Calu3 (cell line): Measurements from ENCODE around the gene CENPX. TPM values are rescaled to one million over a fixed set of nuclear protein-coding genes. Genes with fewer than 3 reads are reported as not detected.

Experiments
- BruUV-seq: library from RNA; stranded (reverse); fragments of 400-500 nt; replicated peaks from 2 replicates; lab custom pipeline; 2021; lab: Mats Ljungman, UMichigan
- CTCF ChIA-PET: fragments of 300-600 bp; sonication (Branson Sonifier 250); formaldehyde crosslinking; loops from one replicate; lab custom pipeline; 2022; ENCODE audit warnings: antibody characterized with exemption; lab: Charles Lee
- DNase-seq: peaks from one replicate; pipeline ENCODE4 v3.0.0; 2022
- H3K27ac Mint-ChIP-seq: one replicate; pipeline ENCODE4 v1.8.0; 2022; ENCODE audit warnings: mixed read lengths; ENCODE audit not compliant: unreplicated experiment
- H3K27me3 Mint-ChIP-seq: one replicate; pipeline ENCODE4 v1.8.0; 2022; ENCODE audit warnings: mixed read lengths; ENCODE audit not compliant: unreplicated experiment
- H3K36me3 Mint-ChIP-seq: one replicate; pipeline ENCODE4 v1.8.0; 2022; ENCODE audit warnings: mild to moderate bottlenecking, moderate library complexity, mixed read lengths; ENCODE audit not compliant: insufficient read depth, unreplicated experiment
- H3K4me1 Mint-ChIP-seq: one replicate; pipeline ENCODE4 v1.8.0; 2022; ENCODE audit warnings: mild to moderate bottlenecking, low read depth, mixed read lengths; ENCODE audit not compliant: unreplicated experiment
- H3K4me3 Mint-ChIP-seq: one replicate; pipeline ENCODE4 v1.8.0; 2022; ENCODE audit warnings: mild to moderate bottlenecking, low read depth, moderate library complexity, mixed read lengths; ENCODE audit not compliant: unreplicated experiment
- H3K9me3 Mint-ChIP-seq: one replicate; pipeline ENCODE4 v1.8.0; 2022; ENCODE audit warnings: low read depth, mixed read lengths; ENCODE audit not compliant: unreplicated experiment
- CTCF ChIP-seq: fragments of 200-600 bp; IDR thresholded peaks from one replicate; pipeline ENCODE4 v1.8.0; 2022; ENCODE audit warnings: antibody characterized with exemption; ENCODE audit not compliant: unreplicated experiment
- intact Hi-C: fragments of 100-400 bp; cut with micrococcal nuclease; formaldehyde crosslinking; loops from one replicate; pipeline ENCODE4 v1.10.0; 2022; ENCODE audit not compliant: unreplicated experiment
- total RNA-seq: library from RNA; stranded (reverse); gene quantifications from 2 replicates; pipeline ENCODE4 v1.2.3, GENCODE V29; 2022

The CENPX gene
- total RNA-seq, 1 experiment from 2014 or later: 86.9 TPM

GRCh38 chr17:82028966-82029365, 6.3 kb upstream of the CENPX start:
- Mint-ChIP-seq H3K36me3 (peaks cover 29% of the 10 kb centered on the region), H3K9me3 (no peaks in the 10 kb centered on the region), H3K27ac (no peak overlapping the region), H3K4me3 (no peak overlapping the region), H3K27me3 (no peaks in the 10 kb centered on the region), H3K4me1 (no peaks in the 10 kb centered on the region)
- TF ChIP-seq CTCF: no peak
- BruUV-seq: no TSS peak
- CTCF ChIA-PET: no interaction called here
- DNase-seq: no peak
- intact Hi-C loops: no loop called here

GRCh38 chr17:82028246-82028645, 5.6 kb upstream of the CENPX start:
- H3K27ac Mint-ChIP-seq: no peak overlapping the region
- intact Hi-C loops: no loop called here
- H3K4me1 Mint-ChIP-seq: no peaks in the 10 kb centered on the region
- CTCF ChIA-PET: no interaction called here
- no TSS peak for BruUV-seq
- no peak for TF ChIP-seq CTCF
- H3K27me3 Mint-ChIP-seq: no peaks in the 10 kb centered on the region
- DNase-seq: no peak
- no peaks in the 10 kb centered on the region for H3K9me3 Mint-ChIP-seq
- no peak overlapping the region for H3K4me3 Mint-ChIP-seq
- peaks cover 36% of the 10 kb centered on the region for H3K36me3 Mint-ChIP-seq

GRCh38 chr17:82025401-82026107, 2.9 kb upstream of the CENPX start:
- Mint-ChIP-seq H3K9me3 (no peaks in the 10 kb centered on the region), H3K27me3 (no peaks in the 10 kb centered on the region), H3K27ac (no peak overlapping the region), H3K36me3 (peaks cover 53% of the 10 kb centered on the region), H3K4me1 (peaks cover 8% of the 10 kb centered on the region), H3K4me3 (no peak overlapping the region)
- DNase-seq: no peak
- no TSS peak for BruUV-seq
- no peak for TF ChIP-seq CTCF
- intact Hi-C loops: no loop called here
- CTCF ChIA-PET: interaction anchor here (0.6 kb wide), 1 partner anchor 78 kb away, joined by 5 read pairs; no protein-coding TSS in a partner anchor

- Mint-ChIP-seq H3K9me3 (no peaks in the 10 kb centered on the region), H3K27ac (no peak overlapping the region), H3K4me1 (peaks cover 8% of the 10 kb centered on the region), H3K27me3 (no peaks in the 10 kb centered on the region), H3K36me3 (peaks cover 59% of the 10 kb centered on the region), H3K4me3 (no peak overlapping the region)
- DNase-seq: no peak
- BruUV-seq: no TSS peak
- no peak for TF ChIP-seq CTCF
- intact Hi-C loops: loop anchor here (5.0 kb wide), 1 partner anchor 127 kb away; no protein-coding TSS in a partner anchor
- CTCF ChIA-PET: no interaction called here
Observed at GRCh38 chr17:82024859-82025258, 2.2 kb upstream of the CENPX start.
